Measurements from ENCODE around the gene CTNND2.

The CTNND2 gene

GRCh38 chr5:11064763-11065450 is 839.3 kb downstream of the CTNND2 start:
- no peak for DNase-seq

- no peak for DNase-seq
These were observed 841.8 kb downstream of the CTNND2 start for GRCh38 chr5:11062397-11062796.

GRCh38 chr5:11056560-11056959 is 847.7 kb downstream of the CTNND2 start:
- DNase-seq: no peak

- DNase-seq: no peak
These were observed 850.2 kb downstream of the CTNND2 start for GRCh38 chr5:11054014-11054413.

GRCh38 chr5:11052871-11053270 is 851.4 kb downstream of the CTNND2 start:
- no peak for DNase-seq

GRCh38 chr5:11050596-11051304 is 853.5 kb downstream of the CTNND2 start:
- DNase-seq: no peak

GRCh38 chr5:11048760-11049159 is 855.5 kb downstream of the CTNND2 start:
- peak; percentile 5 for DNase-seq

GRCh38 chr5:11047625-11048024 is 856.6 kb downstream of the CTNND2 start:
- DNase-seq: no peak

GRCh38 chr5:11047030-11047429 is 857.2 kb downstream of the CTNND2 start:
- no peak for DNase-seq

GRCh38 chr5:11046160-11046559 is 858.1 kb downstream of the CTNND2 start:
- DNase-seq: peak; percentile 10

- DNase-seq: no peak
These were observed 858.8 kb downstream of the CTNND2 start for GRCh38 chr5:11045411-11045810.

GRCh38 chr5:11044581-11044980 is 859.7 kb downstream of the CTNND2 start:
- DNase-seq: no peak

- DNase-seq: no peak
These were observed 860.4 kb downstream of the CTNND2 start for GRCh38 chr5:11043881-11044280.

- no peak for DNase-seq
These were observed 863.9 kb downstream of the CTNND2 start for GRCh38 chr5:11040345-11040744.

- DNase-seq: no peak
These were observed 865.5 kb downstream of the CTNND2 start for GRCh38 chr5:11038772-11039171.

- no peak for DNase-seq
These were observed 866.3 kb downstream of the CTNND2 start for GRCh38 chr5:11037941-11038340.

- DNase-seq: no peak
These were observed 867.2 kb downstream of the CTNND2 start for GRCh38 chr5:11037080-11037479.

- no peak for DNase-seq
These were observed 873.6 kb downstream of the CTNND2 start for GRCh38 chr5:11030671-11031070.

GRCh38 chr5:11027660-11028059 is 876.6 kb downstream of the CTNND2 start:
- DNase-seq: no peak

GRCh38 chr5:11026543-11026942 is 877.7 kb downstream of the CTNND2 start:
- no peak for DNase-seq

- DNase-seq: no peak
These were observed 880.3 kb downstream of the CTNND2 start for GRCh38 chr5:11023945-11024344.

- no peak for DNase-seq
These were observed 890.5 kb downstream of the CTNND2 start for GRCh38 chr5:11013793-11014192.

GRCh38 chr5:11012295-11012694 is 892.0 kb downstream of the CTNND2 start:
- DNase-seq: no peak

GRCh38 chr5:11010429-11011210 is 893.6 kb downstream of the CTNND2 start:
- DNase-seq: no peak

Measured in GDM1 (cell line).